ENCODE measurements around the gene CCDC9.
"Not testable (repeated sequence)": the region's sequence is repeated elsewhere in the genome, so short reads cannot be mapped to it uniquely, and the experiment has no call there.

Gene CCDC9

GRCh38 chr19:47280183-47280797 lies 24.0 kb downstream of the CCDC9 start:
- H3K9ac ChIP-seq: no peak overlapping the region
- no peaks in the 10 kb centered on the region for H3K4me1 ChIP-seq
- H3K9me3 ChIP-seq (ENCODE audit: control insufficient read depth, low read length): no peaks in the 10 kb centered on the region
- H2AFZ ChIP-seq: no peak overlapping the region
- H3K27me3 ChIP-seq (ENCODE audit: control insufficient read depth, insufficient read depth, low read length): no peaks in the 10 kb centered on the region
- no peak overlapping the region for H3K4me2 ChIP-seq (ENCODE audit: low read length)
- TF ChIP-seq, protein P1, sequence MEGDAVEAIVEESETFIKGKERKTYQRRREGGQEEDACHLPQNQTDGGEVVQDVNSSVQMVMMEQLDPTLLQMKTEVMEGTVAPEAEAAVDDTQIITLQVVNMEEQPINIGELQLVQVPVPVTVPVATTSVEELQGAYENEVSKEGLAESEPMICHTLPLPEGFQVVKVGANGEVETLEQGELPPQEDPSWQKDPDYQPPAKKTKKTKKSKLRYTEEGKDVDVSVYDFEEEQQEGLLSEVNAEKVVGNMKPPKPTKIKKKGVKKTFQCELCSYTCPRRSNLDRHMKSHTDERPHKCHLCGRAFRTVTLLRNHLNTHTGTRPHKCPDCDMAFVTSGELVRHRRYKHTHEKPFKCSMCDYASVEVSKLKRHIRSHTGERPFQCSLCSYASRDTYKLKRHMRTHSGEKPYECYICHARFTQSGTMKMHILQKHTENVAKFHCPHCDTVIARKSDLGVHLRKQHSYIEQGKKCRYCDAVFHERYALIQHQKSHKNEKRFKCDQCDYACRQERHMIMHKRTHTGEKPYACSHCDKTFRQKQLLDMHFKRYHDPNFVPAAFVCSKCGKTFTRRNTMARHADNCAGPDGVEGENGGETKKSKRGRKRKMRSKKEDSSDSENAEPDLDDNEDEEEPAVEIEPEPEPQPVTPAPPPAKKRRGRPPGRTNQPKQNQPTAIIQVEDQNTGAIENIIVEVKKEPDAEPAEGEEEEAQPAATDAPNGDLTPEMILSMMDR (IDR thresholded peaks at IDR 0.05): peak; percentile 28
- H3K79me2 ChIP-seq: no peaks in the 10 kb centered on the region
- no peaks in the 10 kb centered on the region for H3K36me3 ChIP-seq (ENCODE audit: control insufficient read depth, insufficient read depth, low read length)
- H3K4me3 ChIP-seq (ENCODE audit: low read depth, low read length): no peak overlapping the region
- no peak overlapping the region for H3K27ac ChIP-seq

DNA sequence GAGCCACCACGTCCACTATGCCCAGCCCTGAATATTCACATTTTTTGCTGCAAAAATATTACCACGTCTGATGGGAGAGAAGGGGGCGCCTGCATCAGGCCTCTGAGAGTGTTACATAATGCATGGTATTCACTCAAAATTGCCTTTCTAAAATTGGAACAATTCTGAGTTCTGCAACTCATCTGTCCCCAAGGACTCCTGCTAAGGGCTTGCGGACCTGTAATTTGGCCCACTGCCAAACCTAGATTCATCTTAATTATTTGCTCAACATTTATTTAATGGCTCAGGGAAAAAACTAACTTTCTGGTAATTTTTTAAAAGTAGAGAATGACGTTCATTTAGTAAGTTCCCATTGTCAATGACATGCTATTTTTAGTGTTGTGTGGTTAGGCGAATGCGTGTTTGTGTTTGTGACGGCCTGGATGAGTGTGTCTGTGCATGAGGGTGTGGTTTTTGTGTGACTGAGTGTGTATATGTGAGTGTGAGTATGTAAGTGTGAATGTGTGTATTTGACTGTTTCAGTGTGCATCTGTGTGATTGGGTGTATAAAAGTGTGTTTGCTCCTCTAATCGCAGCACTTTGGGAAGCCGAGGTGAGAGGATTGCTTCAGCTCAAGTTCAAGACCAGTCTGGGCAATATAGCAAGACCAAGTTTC lies 27.2 kb downstream of the CCDC9 start:
- Histone ChIP-seq H3K27me3 (ENCODE audit: control insufficient read depth, insufficient read depth, low read length) (no peaks in the 10 kb centered on the region), H3K4me3 (ENCODE audit: low read depth, low read length) (no peak overlapping the region), H2AFZ (no peak overlapping the region), H3K36me3 (ENCODE audit: control insufficient read depth, insufficient read depth, low read length) (no peaks in the 10 kb centered on the region), H3K9ac (no peak overlapping the region), H3K4me2 (ENCODE audit: low read length) (no peak overlapping the region), H3K27ac (no peak overlapping the region), H3K4me1 (no peaks in the 10 kb centered on the region), H3K9me3 (ENCODE audit: control insufficient read depth, low read length) (no peaks in the 10 kb centered on the region), H3K79me2 (no peaks in the 10 kb centered on the region)
- TF ChIP-seq, protein P1 (IDR thresholded peaks at IDR 0.05): no peak

- H3K27ac ChIP-seq: no peak overlapping the region
- no peak overlapping the region for H3K4me3 ChIP-seq (ENCODE audit: low read depth, low read length)
- H3K4me2 ChIP-seq (ENCODE audit: low read length): no peak overlapping the region
- H3K27me3 ChIP-seq (ENCODE audit: control insufficient read depth, insufficient read depth, low read length): no peaks in the 10 kb centered on the region
- no peak overlapping the region for H2AFZ ChIP-seq
- H3K4me1 ChIP-seq: peaks cover 7% of the 10 kb centered on the region
- no peak overlapping the region for H3K9ac ChIP-seq
- TF ChIP-seq, protein P1 (IDR thresholded peaks at IDR 0.05): peak; percentile 96
- no peaks in the 10 kb centered on the region for H3K9me3 ChIP-seq (ENCODE audit: control insufficient read depth, low read length)
- no peaks in the 10 kb centered on the region for H3K79me2 ChIP-seq
- no peaks in the 10 kb centered on the region for H3K36me3 ChIP-seq (ENCODE audit: control insufficient read depth, insufficient read depth, low read length)
Measured at GRCh38 chr19:47284324-47284899, 28.1 kb downstream of the CCDC9 start.

DNA sequence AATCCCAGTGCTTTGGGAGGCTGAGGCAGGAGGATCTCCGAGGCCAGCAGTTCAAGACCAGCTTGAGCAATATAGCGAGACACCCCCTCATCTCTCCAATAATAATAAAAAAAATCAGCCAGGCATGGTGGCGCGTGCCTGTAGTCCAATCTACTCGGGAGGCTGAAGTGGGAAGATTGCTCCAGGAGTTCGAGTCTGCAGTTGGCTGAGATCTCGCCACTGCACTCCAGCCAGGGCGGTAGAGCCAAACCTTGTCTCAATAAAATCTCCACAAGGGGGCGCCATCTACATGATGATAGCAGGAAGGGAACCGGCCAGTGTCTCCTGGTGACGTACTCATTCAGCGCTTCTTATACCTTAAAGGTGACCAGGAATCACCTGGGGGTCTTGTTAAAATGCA lies 39.7 kb downstream of the CCDC9 start:
- TF ChIP-seq, protein P1 (IDR thresholded peaks at IDR 0.05): peak; percentile 74
- H3K9ac ChIP-seq: no peak overlapping the region

DNA sequence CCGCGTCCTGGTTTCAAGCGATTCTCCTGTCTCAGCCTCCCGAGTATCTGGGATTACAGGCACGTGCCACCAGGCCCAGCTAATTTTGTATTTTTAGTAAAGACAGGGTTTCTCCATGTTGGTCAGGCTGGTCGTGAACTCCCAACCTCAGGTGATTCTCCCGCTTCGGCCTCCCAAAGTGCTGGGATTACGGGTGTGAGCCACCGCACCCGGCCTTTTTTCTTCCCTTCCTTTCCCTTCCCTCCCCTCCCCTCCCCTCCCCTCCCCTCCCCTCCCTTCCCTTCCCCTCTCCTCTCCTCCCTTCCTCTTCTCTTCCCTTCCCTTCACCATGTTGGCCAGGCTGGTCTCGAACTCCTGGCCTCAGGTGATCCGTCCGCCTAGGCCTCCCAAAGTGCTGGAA lies 44.5 kb downstream of the CCDC9 start:
- H3K4me3 ChIP-seq (ENCODE audit: low read depth, low read length); H3K36me3 ChIP-seq (ENCODE audit: control insufficient read depth, insufficient read depth, low read length); H3K27me3 ChIP-seq (ENCODE audit: control insufficient read depth, insufficient read depth, low read length); H3K79me2 ChIP-seq; H3K4me1 ChIP-seq; H2AFZ ChIP-seq; H3K9ac ChIP-seq; H3K27ac ChIP-seq; H3K9me3 ChIP-seq (ENCODE audit: control insufficient read depth, low read length); H3K4me2 ChIP-seq (ENCODE audit: low read length): not testable (repeated sequence)

More for the DNA sequence above, 39.7 kb downstream of the CCDC9 start:
- no peaks in the 10 kb centered on the region for H3K9me3 ChIP-seq (ENCODE audit: control insufficient read depth, low read length)
- no peaks in the 10 kb centered on the region for H3K4me1 ChIP-seq
- no peak overlapping the region for H3K27ac ChIP-seq
- no peak overlapping the region for H3K4me2 ChIP-seq (ENCODE audit: low read length)
- no peak overlapping the region for H2AFZ ChIP-seq
- no peak overlapping the region for H3K4me3 ChIP-seq (ENCODE audit: low read depth, low read length)
- H3K79me2 ChIP-seq: no peaks in the 10 kb centered on the region
- no peaks in the 10 kb centered on the region for H3K36me3 ChIP-seq (ENCODE audit: control insufficient read depth, insufficient read depth, low read length)
- no peaks in the 10 kb centered on the region for H3K27me3 ChIP-seq (ENCODE audit: control insufficient read depth, insufficient read depth, low read length)
